Neural cell (in vitro differentiated cells): ENCODE data around the gene CARD19. TPM values are rescaled to one million over a fixed set of nuclear protein-coding genes. Genes with fewer than 3 reads are reported as not detected.

ENCODE experiments used
- H2AFZ ChIP-seq: fragments of 200-600, 300-800 bp; sonication (generic), shearing (Covaris generic); 2 replicates; pipeline ENCODE4 v1.6.0; 2014; ENCODE audit warnings: low read depth, mild to moderate bottlenecking, antibody characterized with exemption, low read length, moderate library complexity
- H3F3A ChIP-seq: fragments of 200-600 bp; shearing (Covaris generic); 2 replicates; pipeline ENCODE4 v1.6.1; 2016; ENCODE audit warnings: mild to moderate bottlenecking, moderate library complexity, mixed read lengths, antibody characterized with exemption, low read length; ENCODE audit not compliant: insufficient read depth, poor library complexity, severe bottlenecking
- H3K27ac ChIP-seq: fragments of 200-600, 300-800 bp; sonication (generic), shearing (Covaris generic); 2 replicates; pipeline ENCODE4 v1.5.1; 2014; ENCODE audit warnings: mild to moderate bottlenecking, low read length, moderate library complexity
- H3K27me3 ChIP-seq: fragments of 300-800, 200-600 bp; sonication (generic), shearing (Covaris generic); 2 replicates; pipeline ENCODE4 v1.6.0; 2014; ENCODE audit warnings: mild to moderate bottlenecking, low read depth, low read length, moderate library complexity; ENCODE audit not compliant: insufficient read depth
- H3K36me3 ChIP-seq: fragments of 300-800, 200-600 bp; sonication (generic), shearing (Covaris generic); 2 replicates; pipeline ENCODE4 v1.5.1; 2014; ENCODE audit warnings: mild to moderate bottlenecking, antibody characterized with exemption, low read length, moderate library complexity; ENCODE audit not compliant: insufficient read depth
- H3K4me2 ChIP-seq: fragments of 300-800, 200-600 bp; sonication (generic), shearing (Covaris generic); 2 replicates; pipeline ENCODE4 v1.6.0; 2014; ENCODE audit warnings: mild to moderate bottlenecking, low read length
- H3K4me3 ChIP-seq: fragments of 300-800, 200-600 bp; sonication (generic), shearing (Covaris generic); 2 replicates; pipeline ENCODE4 v1.5.1; 2014; ENCODE audit warnings: mild to moderate bottlenecking, low read length, moderate library complexity
- H3K79me2 ChIP-seq: fragments of 200-600 bp; shearing (Covaris generic); replicated peaks from 2 replicates; pipeline ENCODE4 v1.6.0; 2014; ENCODE audit warnings: mild to moderate bottlenecking, low read length, moderate library complexity; ENCODE audit not compliant: insufficient read depth
- H3K9ac ChIP-seq: fragments of 300-800, 200-600 bp; sonication (generic), shearing (Covaris generic); 2 replicates; pipeline ENCODE4 v1.6.1; 2016; ENCODE audit warnings: mild to moderate bottlenecking, low read length, mixed read lengths
- H3K9me2 ChIP-seq: fragments of 200-600 bp; shearing (Covaris generic); 2 replicates; pipeline ENCODE4 v1.6.1; 2016; ENCODE audit warnings: mild to moderate bottlenecking, low read length, mixed read lengths; ENCODE audit not compliant: insufficient read depth
- H3K9me3 ChIP-seq: fragments of 200-600, 300-800 bp; sonication (generic), shearing (Covaris generic); 2 replicates; pipeline ENCODE4 v1.6.1; 2016; ENCODE audit warnings: mild to moderate bottlenecking, mixed run types, low read length, moderate library complexity, mixed read lengths
- H4K20me1 ChIP-seq: fragments of 200-600 bp; shearing (Covaris generic); 2 replicates; pipeline ENCODE4 v1.6.1; 2016; ENCODE audit warnings: mild to moderate bottlenecking, mixed run types; ENCODE audit not compliant: insufficient read depth
- EP300 ChIP-seq: fragments of 450-650 bp; conservative IDR thresholded peaks from 2 replicates; pipeline ENCODE4 v1.6.1; 2014; ENCODE audit warnings: antibody characterized with exemption, mild to moderate bottlenecking, moderate library complexity; ENCODE audit not compliant: poor library complexity, severe bottlenecking
- EZH2 ChIP-seq: fragments of 200-600, 300-800 bp; shearing (Covaris generic), sonication (generic); IDR thresholded peaks from 2 replicates; pipeline ENCODE4 v1.6.1; 2014; ENCODE audit warnings: antibody characterized with exemption, low read length, borderline replicate concordance, mild to moderate bottlenecking; ENCODE audit not compliant: insufficient read depth, poor library complexity, severe bottlenecking
- MXI1 ChIP-seq: fragments of 450-650 bp; conservative IDR thresholded peaks from 2 replicates; pipeline ENCODE4 v1.6.1; 2014; ENCODE audit warnings: antibody characterized with exemption, mild to moderate bottlenecking; ENCODE audit not compliant: poor library complexity, severe bottlenecking
- POLR2AphosphoS5 ChIP-seq: IDR thresholded peaks from 2 replicates; pipeline ENCODE4 v1.6.1; 2012
- RAD21 ChIP-seq: fragments of 450-650 bp; conservative IDR thresholded peaks from 2 replicates; pipeline ENCODE4 v1.6.1; 2014; ENCODE audit warnings: antibody characterized with exemption, mild to moderate bottlenecking, moderate library complexity
- SMC3 ChIP-seq: fragments of 450-650 bp; conservative IDR thresholded peaks from 2 replicates; pipeline ENCODE4 v1.6.1; 2014; ENCODE audit warnings: antibody characterized with exemption, mild to moderate bottlenecking, moderate library complexity; ENCODE audit not compliant: poor library complexity
- TAF1 ChIP-seq: IDR thresholded peaks from 2 replicates; pipeline ENCODE4 v1.6.1; 2012; ENCODE audit warnings: low read depth
- polyA plus RNA-seq: library from polyadenylated mRNA; depleted of rRNA; stranded (reverse); fragments of >200 nt; gene quantifications from 2 replicates; pipeline ENCODE4 v1.2.3, GENCODE V29; 2014
- TF ChIP-seq, protein P1 (sequence below): IDR thresholded peaks from 2 replicates; pipeline ENCODE4 v1.6.1; 2012; ENCODE audit warnings: borderline replicate concordance
- TF ChIP-seq, protein P2 (sequence below): fragments of 450-650 bp; IDR thresholded peaks from 2 replicates; pipeline ENCODE4 v1.5.1; 2014; ENCODE audit warnings: antibody characterized with exemption, mild to moderate bottlenecking, moderate library complexity; ENCODE audit not compliant: poor library complexity, severe bottlenecking

Gene CARD19
- polyA plus RNA-seq, 1 donor from 2014 or later = 66.7 TPM

DNA sequence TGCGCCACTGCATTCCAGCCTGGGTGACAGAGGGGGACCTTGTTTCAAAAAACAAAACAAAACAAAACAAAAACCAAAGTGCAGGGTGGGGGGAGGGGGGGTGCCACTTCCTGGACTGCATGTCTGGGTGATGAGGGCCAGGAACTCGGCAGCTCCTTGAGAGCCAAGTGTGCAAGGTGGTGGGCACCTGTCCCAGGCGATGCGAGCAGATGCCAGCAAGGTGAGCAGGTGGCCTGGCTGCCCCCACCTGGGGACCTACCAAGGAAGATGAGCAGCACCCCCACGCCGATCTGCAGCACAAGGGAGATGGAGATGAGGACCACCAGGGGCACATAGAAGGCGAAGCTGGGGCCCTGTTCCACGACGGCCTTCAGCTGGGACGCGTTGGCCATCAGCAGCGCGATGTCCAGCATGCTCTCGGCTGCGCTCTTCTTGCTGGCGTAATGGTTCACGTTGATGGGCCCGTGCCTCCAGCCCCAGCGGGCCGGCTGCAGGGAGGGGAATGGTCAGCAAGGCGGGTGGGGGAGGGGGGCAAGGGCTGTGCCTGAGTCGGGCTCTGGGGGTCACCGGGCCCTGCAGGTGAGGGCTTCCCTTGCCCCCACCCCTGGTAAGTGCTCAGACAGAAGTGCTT lies 30.2 kb downstream of the CARD19 start:
- Histone ChIP-seq H3K27ac (no peak overlapping the region), H3K4me3 (no peak overlapping the region), H3F3A (no peaks in the 10 kb centered on the region), H3K27me3 (no peaks in the 10 kb centered on the region), H3K36me3 (no peaks in the 10 kb centered on the region), H3K79me2 (no peaks in the 10 kb centered on the region), H4K20me1 (no peaks in the 10 kb centered on the region), H3K9me2 (no peaks in the 10 kb centered on the region), H3K9me3 (no peaks in the 10 kb centered on the region), H3K4me2 (no peak overlapping the region), H3K9ac (no peak overlapping the region), H2AFZ (no peak overlapping the region)
- TF ChIP-seq, protein P1, sequence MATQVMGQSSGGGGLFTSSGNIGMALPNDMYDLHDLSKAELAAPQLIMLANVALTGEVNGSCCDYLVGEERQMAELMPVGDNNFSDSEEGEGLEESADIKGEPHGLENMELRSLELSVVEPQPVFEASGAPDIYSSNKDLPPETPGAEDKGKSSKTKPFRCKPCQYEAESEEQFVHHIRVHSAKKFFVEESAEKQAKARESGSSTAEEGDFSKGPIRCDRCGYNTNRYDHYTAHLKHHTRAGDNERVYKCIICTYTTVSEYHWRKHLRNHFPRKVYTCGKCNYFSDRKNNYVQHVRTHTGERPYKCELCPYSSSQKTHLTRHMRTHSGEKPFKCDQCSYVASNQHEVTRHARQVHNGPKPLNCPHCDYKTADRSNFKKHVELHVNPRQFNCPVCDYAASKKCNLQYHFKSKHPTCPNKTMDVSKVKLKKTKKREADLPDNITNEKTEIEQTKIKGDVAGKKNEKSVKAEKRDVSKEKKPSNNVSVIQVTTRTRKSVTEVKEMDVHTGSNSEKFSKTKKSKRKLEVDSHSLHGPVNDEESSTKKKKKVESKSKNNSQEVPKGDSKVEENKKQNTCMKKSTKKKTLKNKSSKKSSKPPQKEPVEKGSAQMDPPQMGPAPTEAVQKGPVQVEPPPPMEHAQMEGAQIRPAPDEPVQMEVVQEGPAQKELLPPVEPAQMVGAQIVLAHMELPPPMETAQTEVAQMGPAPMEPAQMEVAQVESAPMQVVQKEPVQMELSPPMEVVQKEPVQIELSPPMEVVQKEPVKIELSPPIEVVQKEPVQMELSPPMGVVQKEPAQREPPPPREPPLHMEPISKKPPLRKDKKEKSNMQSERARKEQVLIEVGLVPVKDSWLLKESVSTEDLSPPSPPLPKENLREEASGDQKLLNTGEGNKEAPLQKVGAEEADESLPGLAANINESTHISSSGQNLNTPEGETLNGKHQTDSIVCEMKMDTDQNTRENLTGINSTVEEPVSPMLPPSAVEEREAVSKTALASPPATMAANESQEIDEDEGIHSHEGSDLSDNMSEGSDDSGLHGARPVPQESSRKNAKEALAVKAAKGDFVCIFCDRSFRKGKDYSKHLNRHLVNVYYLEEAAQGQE = no peak
- no peak for TF ChIP-seq POLR2AphosphoS5
- no peak for TF ChIP-seq RAD21
- no peak for TF ChIP-seq TAF1
- no peak for TF ChIP-seq EZH2
- no peak for TF ChIP-seq MXI1
- TF ChIP-seq, protein P2, sequence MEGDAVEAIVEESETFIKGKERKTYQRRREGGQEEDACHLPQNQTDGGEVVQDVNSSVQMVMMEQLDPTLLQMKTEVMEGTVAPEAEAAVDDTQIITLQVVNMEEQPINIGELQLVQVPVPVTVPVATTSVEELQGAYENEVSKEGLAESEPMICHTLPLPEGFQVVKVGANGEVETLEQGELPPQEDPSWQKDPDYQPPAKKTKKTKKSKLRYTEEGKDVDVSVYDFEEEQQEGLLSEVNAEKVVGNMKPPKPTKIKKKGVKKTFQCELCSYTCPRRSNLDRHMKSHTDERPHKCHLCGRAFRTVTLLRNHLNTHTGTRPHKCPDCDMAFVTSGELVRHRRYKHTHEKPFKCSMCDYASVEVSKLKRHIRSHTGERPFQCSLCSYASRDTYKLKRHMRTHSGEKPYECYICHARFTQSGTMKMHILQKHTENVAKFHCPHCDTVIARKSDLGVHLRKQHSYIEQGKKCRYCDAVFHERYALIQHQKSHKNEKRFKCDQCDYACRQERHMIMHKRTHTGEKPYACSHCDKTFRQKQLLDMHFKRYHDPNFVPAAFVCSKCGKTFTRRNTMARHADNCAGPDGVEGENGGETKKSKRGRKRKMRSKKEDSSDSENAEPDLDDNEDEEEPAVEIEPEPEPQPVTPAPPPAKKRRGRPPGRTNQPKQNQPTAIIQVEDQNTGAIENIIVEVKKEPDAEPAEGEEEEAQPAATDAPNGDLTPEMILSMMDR = no peak
- TF ChIP-seq EP300 = no peak
- TF ChIP-seq SMC3 = no peak

DNA sequence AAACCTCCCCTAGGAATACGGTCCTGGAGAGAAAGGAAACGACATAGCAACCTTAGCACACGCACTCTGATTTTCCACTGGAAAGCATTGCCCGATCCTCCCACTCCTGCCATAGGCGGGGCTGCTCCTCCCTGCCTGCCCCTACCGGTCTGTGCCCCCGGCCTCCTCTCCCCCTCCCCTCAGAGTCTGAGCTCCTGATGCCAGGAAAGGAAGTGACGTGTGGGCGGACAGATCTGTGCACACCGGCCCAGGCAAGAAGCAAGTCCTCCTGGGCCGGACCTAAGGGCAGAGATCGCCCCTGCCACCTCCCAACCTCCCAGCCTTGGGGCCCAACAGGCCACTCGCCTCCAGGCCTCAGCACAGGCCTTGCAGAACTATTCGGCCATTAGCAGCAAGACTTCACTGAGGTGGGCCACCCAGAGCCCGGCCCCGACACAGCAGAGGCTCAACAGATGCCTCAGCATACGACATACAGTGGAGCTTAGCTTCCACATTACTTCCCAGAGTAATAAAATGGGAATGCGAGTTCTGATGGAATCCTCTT lies 30.9 kb downstream of the CARD19 start:
- Histone ChIP-seq H3K9me2 (no peaks in the 10 kb centered on the region), H3K27me3 (no peaks in the 10 kb centered on the region), H3K27ac (no peak overlapping the region), H3K4me2 (no peak overlapping the region), H3K9ac (no peak overlapping the region), H3K36me3 (no peaks in the 10 kb centered on the region), H3F3A (no peaks in the 10 kb centered on the region), H2AFZ (no peak overlapping the region), H4K20me1 (no peaks in the 10 kb centered on the region), H3K79me2 (no peaks in the 10 kb centered on the region), H3K9me3 (no peaks in the 10 kb centered on the region), H3K4me3 (no peak overlapping the region)
- TF ChIP-seq, protein P2 = no peak
- TF ChIP-seq SMC3 = no peak
- no peak for TF ChIP-seq EP300
- TF ChIP-seq EZH2 = no peak
- no peak for TF ChIP-seq MXI1
- TF ChIP-seq RAD21 = no peak
- TF ChIP-seq, protein P1 = no peak
- no peak for TF ChIP-seq TAF1
